Keratinocyte (primary cell): ENCODE measurements around the gene XPC. TPM values are rescaled to one million over a fixed set of nuclear protein-coding genes. Genes with fewer than 3 reads are reported as not detected.

Experiments
- DNase-seq: peaks from one replicate; pipeline ENCODE4 v3.0.0-alpha.2; 2011; ENCODE audit warnings: low read depth, missing footprints, low spot score
- FAIRE-seq: peaks from 2 replicates; lab custom pipeline; 2011; peaks lifted over from hg19 to GRCh38; lab: Jason Lieb, UNC
- H2AFZ ChIP-seq: 2 replicates; pipeline ENCODE4 v1.6.0; 2012; ENCODE audit warnings: low read length, control low read depth, inconsistent platforms; ENCODE audit not compliant: control insufficient read depth
- H3K27ac ChIP-seq: 2 replicates; pipeline ENCODE4 v1.5.1; 2011; ENCODE audit warnings: low read length; ENCODE audit not compliant: control insufficient read depth, insufficient read depth
- H3K27me3 ChIP-seq: 3 replicates; pipeline ENCODE4 v1.6.0; 2011; ENCODE audit warnings: low read length; ENCODE audit not compliant: control insufficient read depth, insufficient read depth; ENCODE audit errors: extremely low read depth
- H3K36me3 ChIP-seq, 2 experiments: 2 replicates in 1 of 2; 3 replicates in 1 of 2; pipeline ENCODE4 v1.5.1; 2011; ENCODE audit warnings: low read length in 2 of 2, mild to moderate bottlenecking in 1 of 2; ENCODE audit not compliant: control insufficient read depth in 2 of 2, insufficient read depth in 2 of 2; ENCODE audit errors: extremely low read depth in 1 of 2
- H3K4me1 ChIP-seq: 3 replicates; pipeline ENCODE4 v1.5.1; 2011; ENCODE audit warnings: low read length; ENCODE audit not compliant: control insufficient read depth, insufficient read depth; ENCODE audit errors: extremely low read depth
- H3K4me2 ChIP-seq: 3 replicates; pipeline ENCODE4 v1.6.0; 2011; ENCODE audit warnings: low read depth, low read length; ENCODE audit not compliant: control insufficient read depth, insufficient read depth; ENCODE audit errors: extremely low read depth
- H3K4me3 ChIP-seq, 3 experiments: fragments of 200-600 bp in 1 of 3; sonication (generic) in 1 of 3; 2 replicates in 2 of 3; 3 replicates in 1 of 3; pipeline ENCODE4 v1.5.1; 2011 to 2016; ENCODE audit warnings: low read length in 3 of 3, mild to moderate bottlenecking in 3 of 3, control low read depth in 2 of 3, inconsistent platforms in 1 of 3, low read depth in 1 of 3, mixed read lengths in 1 of 3, mixed run types in 1 of 3, moderate library complexity in 1 of 3; ENCODE audit not compliant: control insufficient read depth in 2 of 3, insufficient read depth in 2 of 3; ENCODE audit errors: extremely low read depth in 1 of 3
- H3K79me2 ChIP-seq: 2 replicates; pipeline ENCODE4 v1.6.0; 2012; ENCODE audit warnings: low read length; ENCODE audit not compliant: control insufficient read depth, insufficient read depth
- H3K9ac ChIP-seq: 3 replicates; pipeline ENCODE4 v1.6.0; 2011; ENCODE audit warnings: low read length; ENCODE audit not compliant: control insufficient read depth, insufficient read depth; ENCODE audit errors: extremely low read depth
- H3K9me1 ChIP-seq: 3 replicates; pipeline ENCODE4 v1.6.0; 2011; ENCODE audit warnings: low read length; ENCODE audit not compliant: control insufficient read depth, insufficient read depth; ENCODE audit errors: extremely low read depth
- H3K9me3 ChIP-seq: 2 replicates; pipeline ENCODE4 v1.5.1; 2012; ENCODE audit warnings: low read depth, low read length; ENCODE audit not compliant: control insufficient read depth
- H4K20me1 ChIP-seq: 3 replicates; pipeline ENCODE4 v1.6.0; 2011; ENCODE audit warnings: low read length; ENCODE audit not compliant: control insufficient read depth, insufficient read depth; ENCODE audit errors: extremely low read depth
- CTCF ChIP-seq, 3 experiments: IDR thresholded peaks in 1 of 3; conservative IDR thresholded peaks in 1 of 3; optimal IDR thresholded peaks in 1 of 3; 2 replicates in 2 of 3; 3 replicates in 1 of 3; pipeline versions ENCODE3 to v1.5.1; 2011; ENCODE audit warnings: low read length in 3 of 3, mild to moderate bottlenecking in 3 of 3, moderate library complexity in 2 of 3, control low read depth in 1 of 3, inconsistent platforms in 1 of 3; ENCODE audit not compliant: insufficient read depth in 2 of 3; ENCODE audit errors: extremely low read depth in 1 of 3
- EZH2 ChIP-seq: IDR thresholded peaks from one replicate; pipeline ENCODE4 v1.6.1; 2012; ENCODE audit warnings: inconsistent platforms, mild to moderate bottlenecking, low read length, moderate library complexity
- dilution Hi-C: fragments of 300-500 bp; cut with MboI; formaldehyde crosslinking; loops from one replicate; pipeline ENCODE4 v1.7.0; 2020; ENCODE audit warnings: low sequenced_read_pairs; ENCODE audit not compliant: extremely low pct_ligation_motif_present
- polyA plus RNA-seq, 5 experiments: library from polyadenylated mRNA; depleted of rRNA in 3 of 5; stranded (reverse) in 3 of 5; stranded (forward) in 1 of 5; unstranded in 1 of 5; fragments of >200 nt; gene quantifications; 1 replicate in 1 of 5; 2 replicates in 3 of 5; 3 replicates in 1 of 5; pipeline versions ENCODE4 v1.2.1 to v1.2.3, GENCODE V29; 2011 to 2012; ENCODE audit warnings: missing spikeins in 2 of 5, low read depth in 1 of 5, low replicate concordance in 1 of 5

XPC gene
- polyA plus RNA-seq, 1 donor (not counting 4 experiments of a cell fraction or from before 2014, with no cell fraction given), result 24.9 TPM

DNA sequence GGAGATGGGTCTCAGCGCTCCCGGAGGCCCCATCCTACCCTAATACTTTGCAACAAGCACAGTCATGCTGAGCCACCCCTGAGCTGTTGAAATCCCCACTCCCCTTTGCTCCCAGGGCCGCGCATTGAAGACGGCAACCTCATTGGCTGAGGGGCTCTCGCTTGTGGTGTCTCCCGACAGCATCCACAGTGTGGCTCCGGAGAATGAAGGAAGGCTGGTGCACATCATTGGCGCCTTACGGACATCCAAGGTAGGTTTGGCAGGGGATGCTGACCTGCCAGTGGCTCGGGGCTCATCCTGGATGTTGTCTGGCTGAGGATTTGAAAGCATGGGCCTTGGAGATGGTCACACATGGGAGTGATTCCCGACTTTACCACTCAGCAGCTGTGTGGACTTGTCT lies 47.7 kb downstream of the XPC start:
- dilution Hi-C loops, result no loop called here
- H3K4me3 ChIP-seq, result no peak overlapping the region
- H3K36me3 ChIP-seq, result peaks cover 64 to 78% of the 10 kb centered on the region in 2 experiments

GRCh38 chr3:14130230-14130629 lies 48.2 kb downstream of the XPC start:
- DNase-seq, result no peak
- dilution Hi-C loops, result no loop called here
- FAIRE-seq, result no peak

More for the DNA sequence above, 47.7 kb downstream of the XPC start:
- Histone ChIP-seq H3K9ac (no peak overlapping the region), H3K27ac (no peak overlapping the region), H2AFZ (no peak overlapping the region), H3K4me2 (no peak overlapping the region), H3K27me3 (no peaks in the 10 kb centered on the region), H3K9me1 (no peaks in the 10 kb centered on the region), H3K4me1 (peaks cover 40% of the 10 kb centered on the region), H3K79me2 (peaks cover 43% of the 10 kb centered on the region), H4K20me1 (peaks cover 25% of the 10 kb centered on the region), H3K9me3 (no peaks in the 10 kb centered on the region)
- FAIRE-seq (no peak), DNase-seq (no peak)
- TF ChIP-seq EZH2 (no peak), CTCF (optimal IDR thresholded peaks at IDR 0.05 in 1 of 3, IDR thresholded peaks at IDR 0.05 in 1 of 3, conservative IDR thresholded peaks at IDR 0.05 in 1 of 3; ENCODE audit: extremely low read depth in 1 of 3, insufficient read depth in 2 of 3, low read length in 3 of 3) (no peak)

More at GRCh38 chr3:14130230-14130629, 48.2 kb downstream of the XPC start:
- H3K9me3 ChIP-seq, result no peaks in the 10 kb centered on the region
- no peaks in the 10 kb centered on the region for H3K9me1 ChIP-seq
- no peak overlapping the region for H3K9ac ChIP-seq
- H2AFZ ChIP-seq, result no peak overlapping the region
- peaks cover 59 to 74% of the 10 kb centered on the region in 2 experiments for H3K36me3 ChIP-seq
- H3K4me2 ChIP-seq, result no peak overlapping the region
- H3K4me1 ChIP-seq, result peaks cover 40% of the 10 kb centered on the region
- peaks cover 25% of the 10 kb centered on the region for H4K20me1 ChIP-seq
- no peaks in the 10 kb centered on the region for H3K27me3 ChIP-seq
- H3K27ac ChIP-seq, result no peak overlapping the region
- no peak overlapping the region for H3K4me3 ChIP-seq
- H3K79me2 ChIP-seq, result peaks cover 47% of the 10 kb centered on the region
- no peak for TF ChIP-seq EZH2
- TF ChIP-seq CTCF (optimal IDR thresholded peaks at IDR 0.05 in 1 of 3, IDR thresholded peaks at IDR 0.05 in 1 of 3, conservative IDR thresholded peaks at IDR 0.05 in 1 of 3; ENCODE audit: extremely low read depth in 1 of 3, insufficient read depth in 2 of 3, low read length in 3 of 3), result no peak
